GM18909 (cell line): ENCODE data around the gene TRIM62.
A peak's percentile ranks its signal among the peaks of the same experiment; 100 is the strongest.
"Not testable (repeated sequence)": the region's sequence is repeated elsewhere in the genome, so short reads cannot be mapped to it uniquely, and the experiment has no call there.

Source experiments
- ATAC-seq: cut with Tn5 transposase; IDR thresholded peaks from one replicate; pipeline ENCODE4 v1.9.1; 2021; ENCODE audit warnings: mild to moderate bottlenecking; ENCODE audit not compliant: unreplicated experiment, poor library complexity

The TRIM62 gene

GRCh38 chr1:33141781-33142180 is 40.1 kb downstream of the TRIM62 start:
- no peak for ATAC-seq

GRCh38 chr1:33141216-33141615 is 40.6 kb downstream of the TRIM62 start:
- no peak for ATAC-seq

DNA sequence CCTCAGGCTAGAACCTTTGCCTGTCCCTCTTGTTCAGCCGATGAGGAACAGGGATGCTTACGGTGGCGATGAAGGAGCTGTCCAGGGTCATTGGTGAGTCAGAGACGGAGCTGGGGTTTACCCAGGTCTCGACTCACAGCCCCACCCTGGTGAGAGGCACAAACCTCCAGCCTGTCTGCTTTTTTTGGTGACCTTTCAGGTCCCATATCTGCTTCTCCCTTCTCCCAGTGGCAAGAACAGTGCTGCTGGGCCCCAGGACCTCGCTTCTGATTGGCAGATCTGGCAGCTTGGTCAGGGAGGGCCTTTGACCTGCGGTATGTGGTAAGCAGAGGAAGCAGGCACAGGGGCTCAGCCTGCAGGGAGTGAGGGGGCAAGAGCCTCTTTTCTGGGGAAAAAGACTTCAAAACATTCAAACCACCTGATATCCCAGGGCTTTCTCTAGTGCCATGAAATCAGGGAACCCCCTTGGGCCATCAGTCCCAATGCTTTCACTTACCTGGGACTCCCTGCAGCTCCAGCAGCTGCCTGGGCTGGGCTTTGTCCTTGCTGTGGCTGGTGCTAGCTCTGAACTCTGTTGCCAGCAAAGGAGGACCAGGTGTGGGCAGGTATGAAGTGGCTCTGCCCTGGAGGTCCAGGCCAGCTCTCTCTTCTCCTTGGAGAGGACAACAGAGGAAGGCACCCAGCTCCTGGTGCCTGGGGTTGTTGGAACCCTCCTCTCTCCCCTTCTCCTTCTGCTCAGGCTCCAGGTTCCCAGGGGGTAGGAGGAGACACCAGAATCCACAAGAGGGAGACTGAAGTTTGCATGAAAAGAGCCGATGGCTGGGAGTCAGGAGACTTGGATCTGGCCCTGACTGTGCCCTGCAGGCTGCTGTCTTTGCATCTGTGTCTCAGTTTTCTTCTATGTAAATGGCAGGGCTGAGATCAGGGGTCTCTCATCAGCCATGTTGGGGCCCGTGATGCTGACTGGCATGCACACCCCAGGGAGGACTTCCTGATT is 41.4 kb downstream of the TRIM62 start:
- ATAC-seq, result no peak

- no peak for ATAC-seq
Measured at GRCh38 chr1:33137800-33138199, 44.0 kb downstream of the TRIM62 start.

GRCh38 chr1:33136041-33136440 is 45.8 kb downstream of the TRIM62 start:
- ATAC-seq, result not testable (repeated sequence)

DNA sequence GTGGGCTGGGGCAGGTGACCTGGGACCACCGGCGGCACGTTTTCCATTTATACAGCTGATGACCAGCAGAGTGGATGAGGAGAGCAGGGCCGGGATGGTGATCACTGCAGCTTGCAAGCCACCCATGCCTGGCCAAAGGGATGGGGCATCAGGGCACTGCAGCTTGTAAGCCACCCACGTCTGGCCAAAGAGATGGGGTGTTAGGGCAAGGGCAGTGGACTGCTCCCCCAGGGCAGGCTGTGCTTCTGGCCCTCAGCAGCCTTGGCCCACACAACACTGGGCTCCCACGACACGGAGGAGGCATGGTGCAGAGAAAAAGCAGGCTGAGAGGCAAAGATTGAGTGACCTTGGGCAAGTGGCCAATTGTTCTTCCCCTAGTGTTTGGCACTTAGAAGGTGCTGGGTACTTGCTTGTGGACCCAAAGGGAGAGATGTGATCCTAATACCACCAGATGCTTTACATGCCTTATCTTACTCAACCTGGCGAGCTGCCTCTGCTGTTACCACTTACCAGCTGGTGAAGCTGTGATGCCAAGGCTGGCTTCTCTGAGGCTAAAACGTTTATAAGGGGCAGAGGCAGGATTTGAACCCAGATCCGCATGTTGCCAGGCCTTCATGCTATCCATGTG is 48.3 kb downstream of the TRIM62 start:
- no peak for ATAC-seq

- ATAC-seq, result no peak
Measured at GRCh38 chr1:33132549-33132948, 49.3 kb downstream of the TRIM62 start.

DNA sequence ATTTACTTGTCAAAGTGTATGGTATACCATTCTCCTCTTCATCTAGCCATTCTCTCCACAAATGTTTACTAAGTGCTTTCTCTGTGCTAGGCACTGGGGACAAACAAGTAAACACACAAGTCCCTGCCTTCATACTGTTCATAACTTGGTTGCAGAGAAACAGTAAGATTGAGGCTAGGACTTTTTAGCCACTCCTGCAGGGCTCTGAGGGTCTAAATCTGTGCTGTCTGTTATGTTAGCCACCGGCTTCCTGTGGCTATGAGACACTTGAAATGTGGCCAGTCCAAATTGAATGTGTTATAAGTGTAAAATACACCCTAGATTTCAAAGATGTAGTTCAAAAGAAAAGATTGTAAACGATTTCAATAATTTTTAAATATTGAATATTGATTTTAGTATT is 50.7 kb downstream of the TRIM62 start:
- no peak for ATAC-seq

- ATAC-seq, result no peak
Measured at GRCh38 chr1:33130297-33130696, 51.5 kb downstream of the TRIM62 start.

GRCh38 chr1:33128781-33129180 is 53.1 kb downstream of the TRIM62 start:
- no peak for ATAC-seq

GRCh38 chr1:33127001-33127823 is 54.6 kb downstream of the TRIM62 start:
- ATAC-seq, result peak; percentile 97

- no peak for ATAC-seq
Measured at GRCh38 chr1:33126411-33127000, 55.3 kb downstream of the TRIM62 start.

- ATAC-seq, result not testable (repeated sequence)
Measured at GRCh38 chr1:33124647-33125046, 57.2 kb downstream of the TRIM62 start.

GRCh38 chr1:33123266-33123665 is 58.6 kb downstream of the TRIM62 start:
- no peak for ATAC-seq

- ATAC-seq, result no peak
Measured at GRCh38 chr1:33122483-33123178, 59.2 kb downstream of the TRIM62 start.

GRCh38 chr1:33121728-33122127 is 60.1 kb downstream of the TRIM62 start:
- ATAC-seq, result no peak

DNA sequence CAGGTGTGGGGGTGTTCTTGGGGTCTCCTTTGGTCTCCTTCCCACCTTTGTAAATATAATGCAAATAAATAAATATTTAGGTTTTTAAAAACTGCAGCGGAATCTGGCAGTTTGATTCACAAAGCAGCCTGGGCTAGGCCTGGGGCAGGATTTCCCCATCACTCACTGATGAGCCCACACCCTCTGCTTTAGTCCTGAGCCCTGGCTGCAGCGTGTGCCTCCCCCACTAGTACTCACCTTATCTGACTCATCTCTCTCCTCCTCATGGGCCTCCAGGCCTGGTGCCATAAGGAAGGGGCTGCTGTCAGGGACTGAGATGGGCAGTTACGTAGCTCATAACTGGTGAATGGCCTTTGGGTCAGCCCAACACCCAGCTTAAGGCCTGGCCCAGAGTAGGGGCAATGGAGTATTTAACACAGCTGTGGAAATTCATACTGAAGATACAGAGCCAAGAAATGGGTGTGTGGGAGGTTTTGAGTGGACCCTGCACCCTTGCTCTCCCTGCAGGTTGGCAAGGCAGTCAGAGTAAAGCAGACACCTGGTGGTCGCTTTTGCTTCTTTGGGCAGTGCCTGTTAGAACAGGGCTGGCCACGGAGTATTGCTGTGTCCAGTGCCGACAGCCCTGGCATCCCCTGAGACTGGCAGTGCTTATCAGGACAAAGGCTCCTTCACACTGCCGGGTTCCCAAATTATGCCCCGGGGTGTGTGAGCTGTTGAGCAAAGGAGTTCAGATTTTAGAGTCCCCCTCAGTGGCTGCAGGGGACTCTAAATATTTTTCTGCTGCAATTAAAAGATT is 61.2 kb downstream of the TRIM62 start:
- ATAC-seq, result no peak

DNA sequence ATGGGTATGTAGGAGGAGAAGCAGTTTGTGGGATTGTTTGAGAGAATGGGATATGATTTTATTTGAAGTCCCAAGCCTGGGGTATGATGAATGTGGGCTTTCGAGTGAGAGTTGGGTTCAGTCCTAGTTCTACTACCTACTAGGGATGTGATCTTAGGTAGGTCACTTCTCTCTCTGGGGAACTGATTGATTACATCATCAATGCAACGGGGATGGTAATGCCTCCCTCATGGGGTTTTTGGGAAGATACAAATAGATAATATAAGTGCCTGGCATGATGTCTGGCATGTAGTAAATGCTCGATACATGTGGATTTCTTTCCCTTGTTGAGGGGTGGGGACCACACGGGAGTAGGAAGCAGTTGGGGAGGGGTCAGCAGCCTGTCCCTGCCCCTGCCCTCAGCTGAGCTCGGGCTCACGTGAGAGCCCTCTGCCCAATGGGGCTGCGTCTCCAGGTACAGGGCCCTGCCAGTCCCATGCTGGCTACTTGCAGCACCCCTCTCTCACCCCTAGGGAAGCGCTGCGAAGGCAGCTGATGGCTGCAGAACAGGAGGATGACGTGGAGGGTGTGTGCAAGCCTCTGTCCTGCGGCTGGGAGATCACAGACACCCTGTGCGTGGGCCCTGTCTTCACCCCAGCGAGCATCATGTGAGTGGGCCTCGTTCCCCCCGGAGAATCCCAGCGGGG is 62.2 kb downstream of the TRIM62 start:
- ATAC-seq, result no peak
